ENCODE results near the gene FARSB.

Gene FARSB

DNA sequence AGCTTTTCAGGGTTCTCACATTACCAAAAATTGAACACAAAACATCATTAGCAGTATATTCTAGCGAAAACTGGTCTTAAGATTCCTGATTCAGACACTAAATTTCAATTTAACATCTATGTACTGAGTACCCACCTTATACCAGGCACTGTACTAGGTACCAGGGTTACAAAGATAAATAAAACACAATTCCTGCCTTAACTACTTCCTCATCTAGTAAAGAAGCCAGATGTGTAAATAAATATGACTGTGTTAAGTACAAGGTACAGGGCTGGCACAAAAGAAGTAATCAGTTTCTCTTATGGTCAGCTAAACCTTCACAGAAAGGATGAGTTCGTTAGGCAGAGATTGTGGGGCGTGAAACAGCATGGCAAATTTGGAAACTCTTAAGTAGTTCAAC lies 6.1 kb downstream of the FARSB start (continued):
- TF ChIP-seq ZNF394 (tag by site-specific recombination; IDR thresholded peaks at IDR 0.05; ENCODE audit: borderline replicate concordance), result no peak
- TF ChIP-seq, protein P1, sequence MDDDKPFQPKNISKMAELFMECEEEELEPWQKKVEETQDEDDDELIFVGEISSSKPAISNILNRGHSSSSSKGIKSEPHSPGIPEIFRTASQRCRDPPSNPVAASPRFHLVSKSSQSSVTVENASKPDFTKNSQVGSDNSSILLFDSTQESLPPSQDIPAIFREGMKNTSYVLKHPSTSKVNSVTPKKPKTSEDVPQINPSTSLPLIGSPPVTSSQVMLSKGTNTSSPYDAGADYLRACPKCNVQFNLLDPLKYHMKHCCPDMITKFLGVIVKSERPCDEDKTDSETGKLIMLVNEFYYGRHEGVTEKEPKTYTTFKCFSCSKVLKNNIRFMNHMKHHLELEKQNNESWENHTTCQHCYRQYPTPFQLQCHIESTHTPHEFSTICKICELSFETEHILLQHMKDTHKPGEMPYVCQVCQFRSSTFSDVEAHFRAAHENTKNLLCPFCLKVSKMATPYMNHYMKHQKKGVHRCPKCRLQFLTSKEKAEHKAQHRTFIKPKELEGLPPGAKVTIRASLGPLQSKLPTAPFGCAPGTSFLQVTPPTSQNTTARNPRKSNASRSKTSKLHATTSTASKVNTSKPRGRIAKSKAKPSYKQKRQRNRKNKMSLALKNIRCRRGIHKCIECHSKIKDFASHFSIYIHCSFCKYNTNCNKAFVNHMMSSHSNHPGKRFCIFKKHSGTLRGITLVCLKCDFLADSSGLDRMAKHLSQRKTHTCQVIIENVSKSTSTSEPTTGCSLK (tag by site-specific recombination; IDR thresholded peaks at IDR 0.05), result no peak
- TF ChIP-seq ZBTB1 (tag by site-specific recombination; IDR thresholded peaks at IDR 0.05), result no peak
- no peak for TF ChIP-seq ZNF768 (tag by site-specific recombination; IDR thresholded peaks at IDR 0.05)
- no peak for TF ChIP-seq ZNF548 (tag by site-specific recombination; IDR thresholded peaks at IDR 0.05)

DNA sequence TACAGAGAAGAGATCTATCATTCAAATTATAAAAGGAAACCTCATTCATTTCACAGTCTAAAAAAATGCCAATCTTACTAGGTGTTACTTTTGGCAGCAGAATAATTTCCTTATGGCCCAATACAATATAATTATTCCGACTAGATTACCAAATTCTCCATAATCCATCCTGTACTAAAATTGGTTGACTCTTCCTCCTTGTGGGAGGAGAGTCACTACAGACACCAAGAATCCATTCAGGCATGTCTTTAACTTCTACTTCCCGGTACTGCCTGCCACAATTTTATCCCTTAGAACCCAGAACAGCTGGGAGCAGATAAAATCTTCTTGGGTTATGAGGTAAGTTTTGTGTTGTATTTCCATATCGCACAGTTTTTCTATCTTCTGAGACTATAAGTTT lies 9.9 kb downstream of the FARSB start:
- Histone ChIP-seq H3K4me3 (ENCODE audit: low read depth, low read length) (no peak overlapping the region), H3K36me3 (ENCODE audit: control insufficient read depth in 2 of 2, insufficient read depth in 1 of 2, low read length in 2 of 2) (peaks cover 40 to 85% of the 10 kb centered on the region in 2 experiments), H3K27ac (ENCODE audit: extremely low read depth, low read depth, low read length) (no peak overlapping the region), H3K9me3 (ENCODE audit: control insufficient read depth, insufficient read depth, low read depth, low read length) (no peaks in the 10 kb centered on the region), H3K4me1 (ENCODE audit: control insufficient read depth, insufficient read depth, low read length) (no peaks in the 10 kb centered on the region)
- TF ChIP-seq, protein P2, sequence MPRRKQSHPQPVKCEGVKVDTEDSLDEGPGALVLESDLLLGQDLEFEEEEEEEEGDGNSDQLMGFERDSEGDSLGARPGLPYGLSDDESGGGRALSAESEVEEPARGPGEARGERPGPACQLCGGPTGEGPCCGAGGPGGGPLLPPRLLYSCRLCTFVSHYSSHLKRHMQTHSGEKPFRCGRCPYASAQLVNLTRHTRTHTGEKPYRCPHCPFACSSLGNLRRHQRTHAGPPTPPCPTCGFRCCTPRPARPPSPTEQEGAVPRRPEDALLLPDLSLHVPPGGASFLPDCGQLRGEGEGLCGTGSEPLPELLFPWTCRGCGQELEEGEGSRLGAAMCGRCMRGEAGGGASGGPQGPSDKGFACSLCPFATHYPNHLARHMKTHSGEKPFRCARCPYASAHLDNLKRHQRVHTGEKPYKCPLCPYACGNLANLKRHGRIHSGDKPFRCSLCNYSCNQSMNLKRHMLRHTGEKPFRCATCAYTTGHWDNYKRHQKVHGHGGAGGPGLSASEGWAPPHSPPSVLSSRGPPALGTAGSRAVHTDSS (tag by site-specific recombination; IDR thresholded peaks at IDR 0.05), result no peak
- TF ChIP-seq, protein P3, sequence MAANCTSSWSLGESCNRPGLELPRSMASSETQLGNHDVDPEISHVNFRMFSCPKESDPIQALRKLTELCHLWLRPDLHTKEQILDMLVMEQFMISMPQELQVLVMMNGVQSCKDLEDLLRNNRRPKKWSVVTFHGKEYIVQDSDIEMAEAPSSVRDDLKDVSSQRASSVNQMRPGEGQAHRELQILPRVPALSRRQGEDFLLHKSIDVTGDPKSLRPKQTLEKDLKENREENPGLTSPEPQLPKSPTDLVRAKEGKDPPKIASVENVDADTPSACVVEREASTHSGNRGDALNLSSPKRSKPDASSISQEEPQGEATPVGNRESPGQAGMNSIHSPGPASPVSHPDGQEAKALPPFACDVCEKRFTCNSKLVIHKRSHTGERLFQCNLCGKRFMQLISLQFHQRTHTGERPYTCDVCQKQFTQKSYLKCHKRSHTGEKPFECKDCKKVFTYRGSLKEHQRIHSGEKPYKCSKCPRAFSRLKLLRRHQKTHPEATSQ (tag by site-specific recombination; IDR thresholded peaks at IDR 0.05), result no peak
- no peak for TF ChIP-seq ZBTB20 (tag by site-specific recombination; IDR thresholded peaks at IDR 0.05)
- TF ChIP-seq ZNF169 (tag by site-specific recombination; IDR thresholded peaks at IDR 0.05), result no peak
- no peak for TF ChIP-seq ZNF335 (tag by site-specific recombination; conservative IDR thresholded peaks at IDR 0.05)
- TF ChIP-seq MEIS1 (CRISPR knock-in tag; IDR thresholded peaks at IDR 0.05; ENCODE audit: borderline replicate concordance), result no peak
- no peak for TF ChIP-seq ZNF670 (tag by site-specific recombination; IDR thresholded peaks at IDR 0.05; ENCODE audit: low read depth)
- TF ChIP-seq ZNF629 (tag by site-specific recombination; IDR thresholded peaks at IDR 0.05), result no peak
- no peak for TF ChIP-seq ZNF138 (tag by site-specific recombination; IDR thresholded peaks at IDR 0.05; ENCODE audit: borderline replicate concordance)
- TF ChIP-seq ZBTB17 (tag by site-specific recombination; IDR thresholded peaks at IDR 0.05), result no peak
- TF ChIP-seq, protein P4, sequence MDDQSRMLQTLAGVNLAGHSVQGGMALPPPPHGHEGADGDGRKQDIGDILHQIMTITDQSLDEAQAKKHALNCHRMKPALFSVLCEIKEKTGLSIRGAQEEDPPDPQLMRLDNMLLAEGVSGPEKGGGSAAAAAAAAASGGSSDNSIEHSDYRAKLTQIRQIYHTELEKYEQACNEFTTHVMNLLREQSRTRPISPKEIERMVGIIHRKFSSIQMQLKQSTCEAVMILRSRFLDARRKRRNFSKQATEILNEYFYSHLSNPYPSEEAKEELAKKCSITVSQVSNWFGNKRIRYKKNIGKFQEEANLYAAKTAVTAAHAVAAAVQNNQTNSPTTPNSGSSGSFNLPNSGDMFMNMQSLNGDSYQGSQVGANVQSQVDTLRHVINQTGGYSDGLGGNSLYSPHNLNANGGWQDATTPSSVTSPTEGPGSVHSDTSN (CRISPR knock-in tag; IDR thresholded peaks at IDR 0.05), result no peak
- no peak for TF ChIP-seq ZNF549 (tag by site-specific recombination; IDR thresholded peaks at IDR 0.05)
- TF ChIP-seq GLIS2 (tag by site-specific recombination; IDR thresholded peaks at IDR 0.05), result no peak
- no peak for TF ChIP-seq ZNF175 (tag by site-specific recombination; IDR thresholded peaks at IDR 0.05)
- no peak for TF ChIP-seq ZNF174 (tag by site-specific recombination; IDR thresholded peaks at IDR 0.05)
- POLR2A ChIA-PET, result no interaction called here
- CTCF ChIA-PET, result no interaction called here

All from HEK293 (cell line).